HCT116 (cell line): ENCODE measurements around the gene IL11RA. TPM values are rescaled to one million over a fixed set of nuclear protein-coding genes. Genes with fewer than 3 reads are reported as not detected.

Source experiments
- ATAC-seq: fragments of 200-7000 bp; cut with Tn5 transposase; 2 replicates; pipeline ENCODE4 v1.9.1; 2020; ENCODE audit warnings: mild to moderate bottlenecking, moderate library complexity
- BruUV-seq: library from RNA; stranded (reverse); fragments of 400-500 nt; replicated peaks from 2 replicates; lab custom pipeline; 2021; lab: Mats Ljungman, UMichigan
- CTCF ChIA-PET: fragments of 300-600 bp; sonication (Branson Sonifier 250); formaldehyde crosslinking; loops from one replicate; lab custom pipeline; 2021; ENCODE audit warnings: antibody characterized with exemption; lab: Charles Lee
- POLR2A ChIA-PET: fragments of 300-600, 350-600 bp; sonication (Branson Sonifier 250); formaldehyde crosslinking; loops from one replicate; lab custom pipeline; 2021; ENCODE audit warnings: antibody characterized with exemption; lab: Charles Lee
- RAD21 ChIA-PET, 2 experiments: fragments of 300-600 bp; sonication (Branson Sonifier 250); formaldehyde crosslinking; loops; one replicate each; lab custom pipeline; 2023; ENCODE audit warnings: low total read pairs in 2 of 2; ENCODE audit not compliant: uncharacterized antibody in 2 of 2, unreplicated experiment in 2 of 2, low non-redundant PET in 1 of 2; lab: Charles Lee
- DNase-seq: peaks from one replicate; pipeline ENCODE4 v3.0.0-alpha.2; 2010; ENCODE audit warnings: low read depth, low spot score
- H2AFZ ChIP-seq: fragments of 200-600 bp; shearing (Covaris generic), sonication (generic); 2 replicates; pipeline ENCODE4 v1.6.1; 2017; ENCODE audit warnings: low read depth, mixed run types, mixed read lengths, antibody characterized with exemption, low read length; ENCODE audit not compliant: poor library complexity, severe bottlenecking
- H3K27ac ChIP-seq: 2 replicates; pipeline ENCODE4 v1.5.1; 2012; ENCODE audit warnings: low read depth, low read length
- H3K27me3 ChIP-seq: fragments of 200-600 bp; sonication (generic); 2 replicates; pipeline ENCODE4 v1.6.1; 2016; ENCODE audit warnings: mixed run types, low read length, mixed read lengths; ENCODE audit not compliant: insufficient read depth
- H3K36me3 ChIP-seq, 2 experiments: fragments of 200-500 bp in 1 of 2; fragments of 200-600 bp in 1 of 2; sonication (Bioruptor generic) in 1 of 2; sonication (generic) in 1 of 2; 2 replicates each; pipeline versions ENCODE4 v1.5.1 to v1.6.1; 2014 to 2016; ENCODE audit warnings: low read length in 2 of 2, inconsistent platforms in 1 of 2, mixed read lengths in 1 of 2, mixed run types in 1 of 2; ENCODE audit not compliant: insufficient read depth in 2 of 2, control insufficient read depth in 1 of 2
- H3K4me1 ChIP-seq, 2 experiments: fragments of 200-600 bp in 1 of 2; sonication (generic) in 1 of 2; 2 replicates each; pipeline versions ENCODE4 v1.5.1 to v1.6.1; 2012 to 2017; ENCODE audit warnings: low read length in 2 of 2, inconsistent platforms in 1 of 2, mild to moderate bottlenecking in 1 of 2, mixed read lengths in 1 of 2, mixed run types in 1 of 2, moderate library complexity in 1 of 2; ENCODE audit not compliant: insufficient read depth in 2 of 2, control insufficient read depth in 1 of 2
- H3K4me2 ChIP-seq: fragments of 200-600 bp; sonication (generic); 2 replicates; pipeline ENCODE4 v1.6.1; 2017; ENCODE audit warnings: mixed run types, low read length, mixed read lengths
- H3K4me3 ChIP-seq, 2 experiments: fragments of 200-600 bp in 1 of 2; sonication (generic) in 1 of 2; replicated peaks in 1 of 2; 2 replicates each; pipeline ENCODE4 v1.5.1; 2011 to 2016; ENCODE audit warnings: low read length in 2 of 2, control low read depth in 1 of 2, low read depth in 1 of 2, mild to moderate bottlenecking in 1 of 2, mixed read lengths in 1 of 2, mixed run types in 1 of 2
- H3K79me2 ChIP-seq: fragments of 200-600 bp; sonication (generic); 2 replicates; pipeline ENCODE4 v1.6.1; 2017; ENCODE audit warnings: mild to moderate bottlenecking, mixed run types, low read length, moderate library complexity, mixed read lengths; ENCODE audit not compliant: insufficient read depth
- H3K9ac ChIP-seq: fragments of 200-600 bp; sonication (generic); 2 replicates; pipeline ENCODE4 v1.6.1; 2016; ENCODE audit warnings: low read length, mixed read lengths
- H3K9me2 ChIP-seq: fragments of 200-600 bp; sonication (generic), shearing (Covaris generic); 2 replicates; pipeline ENCODE4 v1.6.1; 2017; ENCODE audit warnings: mixed run types, mild to moderate bottlenecking, moderate library complexity; ENCODE audit not compliant: insufficient read depth
- H3K9me3 ChIP-seq, 2 experiments: fragments of 200-500 bp in 1 of 2; fragments of 200-600 bp in 1 of 2; sonication (Bioruptor generic) in 1 of 2; sonication (generic) in 1 of 2; 2 replicates each; pipeline ENCODE4 v1.6.1; 2014 to 2017; ENCODE audit warnings: low read length in 2 of 2, mixed read lengths in 2 of 2, inconsistent platforms in 1 of 2, low read depth in 1 of 2, mild to moderate bottlenecking in 1 of 2, mixed run types in 1 of 2, moderate library complexity in 1 of 2; ENCODE audit not compliant: control insufficient read depth in 1 of 2, insufficient read depth in 1 of 2
- H4K20me1 ChIP-seq: fragments of 200-600 bp; sonication (generic), shearing (Covaris generic); 2 replicates; pipeline ENCODE4 v1.6.1; 2017; ENCODE audit warnings: mixed run types, mild to moderate bottlenecking, moderate library complexity; ENCODE audit not compliant: insufficient read depth
- CBX3 ChIP-seq: IDR thresholded peaks from 2 replicates; pipeline ENCODE4 v1.6.1; 2012; ENCODE audit warnings: low read depth
- CEBPB ChIP-seq: IDR thresholded peaks from 2 replicates; pipeline ENCODE4 v1.6.1; 2012; ENCODE audit warnings: low read depth
- CTCF ChIP-seq, 3 experiments: fragments of 200-600 bp in 1 of 3; sonication (generic) in 1 of 3; IDR thresholded peaks in 2 of 3; conservative IDR thresholded peaks in 1 of 3; 2 replicates each; pipeline ENCODE4 v1.5.1; 2012 to 2017; ENCODE audit warnings: low read depth in 2 of 3, low read length in 2 of 3, antibody characterized with exemption in 1 of 3, borderline replicate concordance in 1 of 3, control low read depth in 1 of 3, mild to moderate bottlenecking in 1 of 3, mixed read lengths in 1 of 3, mixed run types in 1 of 3, moderate library complexity in 1 of 3; ENCODE audit not compliant: insufficient read depth in 1 of 3
- EGR1 ChIP-seq: IDR thresholded peaks from 2 replicates; pipeline ENCODE4 v1.6.1; 2012; ENCODE audit warnings: low read depth
- EZH2 ChIP-seq: fragments of 200-600 bp; sonication (generic); IDR thresholded peaks from 2 replicates; pipeline ENCODE4 v1.6.1; 2017; ENCODE audit warnings: antibody characterized with exemption, mixed run types
- EZH2phosphoT487 ChIP-seq: fragments of 200-600 bp; IDR thresholded peaks from 2 replicates; pipeline ENCODE4 v1.6.1; 2018; ENCODE audit warnings: antibody characterized with exemption, borderline replicate concordance
- FOSL1 ChIP-seq: IDR thresholded peaks from 2 replicates; pipeline ENCODE4 v1.6.1; 2012; ENCODE audit warnings: low read depth
- JUND ChIP-seq: IDR thresholded peaks from 2 replicates; pipeline ENCODE4 v1.6.1; 2012
- POLR2A ChIP-seq: IDR thresholded peaks from 2 replicates; pipeline ENCODE4 v1.7.0; 2011; ENCODE audit warnings: borderline replicate concordance; ENCODE audit not compliant: insufficient read depth, insufficient read length; ENCODE audit errors: extremely low read depth
- POLR2AphosphoS5 ChIP-seq: IDR thresholded peaks from 2 replicates; pipeline ENCODE4 v1.6.1; 2011; ENCODE audit warnings: mild to moderate bottlenecking, low read depth, low read length, moderate library complexity
- SIN3A ChIP-seq: IDR thresholded peaks from 2 replicates; pipeline ENCODE4 v1.6.1; 2012; ENCODE audit warnings: low read depth
- SP1 ChIP-seq: IDR thresholded peaks from 2 replicates; pipeline ENCODE4 v1.6.1; 2012; ENCODE audit warnings: low read depth
- TCF7L2 ChIP-seq: IDR thresholded peaks from 2 replicates; pipeline ENCODE4 v1.7.0; 2011; ENCODE audit warnings: borderline replicate concordance, inconsistent platforms; ENCODE audit not compliant: insufficient read depth, insufficient read length; ENCODE audit errors: extremely low read depth
- YY1 ChIP-seq: IDR thresholded peaks from 2 replicates; pipeline ENCODE4 v1.6.1; 2011; ENCODE audit warnings: low read length, low read depth, moderate library complexity, mild to moderate bottlenecking; ENCODE audit not compliant: insufficient replicate concordance; ENCODE audit errors: extremely low read depth
- ZFX ChIP-seq: fragments of 450-650 bp; IDR thresholded peaks from 2 replicates; pipeline ENCODE4 v1.6.1; 2017
- ZNF274 ChIP-seq: fragments of 200-500 bp; sonication (Bioruptor generic); IDR thresholded peaks from 2 replicates; pipeline ENCODE4 v1.6.1; 2014; ENCODE audit warnings: mild to moderate bottlenecking, low read depth, low read length, inconsistent platforms
- intact Hi-C: fragments of 100-400 bp; cut with micrococcal nuclease; formaldehyde crosslinking; loops from 2 replicates; pipeline ENCODE4 v1.10.0; 2022
- total RNA-seq: library from RNA; stranded (reverse); gene quantifications from one replicate; pipeline ENCODE4 v1.2.1, GENCODE V29; 2021; ENCODE audit not compliant: unreplicated experiment
- TF ChIP-seq, protein P1 (sequence below): IDR thresholded peaks from 2 replicates; pipeline ENCODE4 v1.6.1; 2011; ENCODE audit warnings: mild to moderate bottlenecking, low read length, moderate library complexity; ENCODE audit not compliant: insufficient replicate concordance; ENCODE audit errors: extremely low read depth
- TF ChIP-seq, protein P2 (sequence below): IDR thresholded peaks from 2 replicates; pipeline ENCODE4 v1.6.1; 2012

The IL11RA gene
- total RNA-seq, 1 experiment from 2014 or later = 10.6 TPM

- H2AFZ ChIP-seq = no peak overlapping the region
- peaks cover 9% of the 10 kb centered on the region; the same call in 1 of the 2 replicates for H3K79me2 ChIP-seq
- no peak overlapping the region for H3K27ac ChIP-seq
- RAD21 ChIA-PET = no interaction called here
- CTCF ChIA-PET = interaction anchor here (1.5 to 2.4 kb wide), 3 partner anchors 15 to 202 kb away, joined by 5 to 7 read pairs (median 6); no protein-coding TSS in a partner anchor
- no peak overlapping the region for H3K4me3 ChIP-seq
- POLR2A ChIA-PET = no interaction called here
- no peaks in the 10 kb centered on the region for H3K9me2 ChIP-seq
- intact Hi-C loops = loop anchor here (10.0 kb wide), 1 partner anchor 351 kb away; no protein-coding TSS in a partner anchor
- BruUV-seq = no TSS peak
- DNase-seq (no peak), ATAC-seq (no peak)
- H3K4me2 ChIP-seq = no peak overlapping the region
- peaks cover 0 to 18% of the 10 kb centered on the region in 2 experiments; a peak in 2 of 4 replicates for H3K4me1 ChIP-seq
- no peaks in the 10 kb centered on the region for H3K36me3 ChIP-seq
- no peaks in the 10 kb centered on the region for H3K27me3 ChIP-seq
- TF ChIP-seq EZH2 (no peak), EZH2phosphoT487 (no peak), POLR2A (no peak), POLR2AphosphoS5 (no peak), TCF7L2 (no peak), SP1 (no peak), ZFX (no peak), JUND (no peak), SIN3A (no peak), CBX3 (no peak), CEBPB (no peak), CTCF (IDR thresholded peaks at IDR 0.05 in 2 of 3, conservative IDR thresholded peaks at IDR 0.05 in 1 of 3; ENCODE audit: borderline replicate concordance in 1 of 3, insufficient read depth in 1 of 3, low read depth in 2 of 3, low read length in 2 of 3) (no peak), YY1 (no peak), ZNF274 (no peak), EGR1 (no peak), FOSL1 (no peak)
- TF ChIP-seq, protein P1, sequence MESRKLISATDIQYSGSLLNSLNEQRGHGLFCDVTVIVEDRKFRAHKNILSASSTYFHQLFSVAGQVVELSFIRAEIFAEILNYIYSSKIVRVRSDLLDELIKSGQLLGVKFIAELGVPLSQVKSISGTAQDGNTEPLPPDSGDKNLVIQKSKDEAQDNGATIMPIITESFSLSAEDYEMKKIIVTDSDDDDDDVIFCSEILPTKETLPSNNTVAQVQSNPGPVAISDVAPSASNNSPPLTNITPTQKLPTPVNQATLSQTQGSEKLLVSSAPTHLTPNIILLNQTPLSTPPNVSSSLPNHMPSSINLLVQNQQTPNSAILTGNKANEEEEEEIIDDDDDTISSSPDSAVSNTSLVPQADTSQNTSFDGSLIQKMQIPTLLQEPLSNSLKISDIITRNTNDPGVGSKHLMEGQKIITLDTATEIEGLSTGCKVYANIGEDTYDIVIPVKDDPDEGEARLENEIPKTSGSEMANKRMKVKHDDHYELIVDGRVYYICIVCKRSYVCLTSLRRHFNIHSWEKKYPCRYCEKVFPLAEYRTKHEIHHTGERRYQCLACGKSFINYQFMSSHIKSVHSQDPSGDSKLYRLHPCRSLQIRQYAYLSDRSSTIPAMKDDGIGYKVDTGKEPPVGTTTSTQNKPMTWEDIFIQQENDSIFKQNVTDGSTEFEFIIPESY = no peak
- TF ChIP-seq, protein P2, sequence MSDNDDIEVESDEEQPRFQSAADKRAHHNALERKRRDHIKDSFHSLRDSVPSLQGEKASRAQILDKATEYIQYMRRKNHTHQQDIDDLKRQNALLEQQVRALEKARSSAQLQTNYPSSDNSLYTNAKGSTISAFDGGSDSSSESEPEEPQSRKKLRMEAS = no peak
- H3K9me3 ChIP-seq = no peaks in the 10 kb centered on the region
- no peaks in the 10 kb centered on the region for H4K20me1 ChIP-seq
- no peak overlapping the region for H3K9ac ChIP-seq
These were observed 45.8 kb upstream of the IL11RA start for GRCh38 chr9:34606190-34606589.
